CD4-positive, alpha-beta T cell (primary cell): ENCODE results near the gene CPAMD8. TPM values are rescaled to one million over a fixed set of nuclear protein-coding genes. Genes with fewer than 3 reads are reported as not detected.

Experiments used
- ATAC-seq: fragments of 200-7000 bp; cut with Tn5 transposase; one replicate; pipeline ENCODE4 v1.10.0; 2022; ENCODE audit warnings: mild to moderate bottlenecking; ENCODE audit not compliant: poor library complexity
- CTCF ChIA-PET: fragments of 350-600 bp; sonication (Branson Sonifier 250); formaldehyde crosslinking; loops from one replicate; lab custom pipeline; 2021; ENCODE audit warnings: antibody characterized with exemption, inconsistent platforms; lab: Charles Lee
- POLR2A ChIA-PET: fragments of 350-600 bp; sonication (Branson Sonifier 250); formaldehyde crosslinking; loops from one replicate; lab custom pipeline; 2021; ENCODE audit warnings: antibody characterized with exemption, inconsistent platforms; lab: Charles Lee
- DNase-seq, 14 experiments: peaks; one replicate each; pipeline ENCODE4 v3.0.0-alpha.2; 2013 to 2020; ENCODE audit warnings: mixed read lengths in 2 of 14
- H3K27ac ChIP-seq, 2 donors: one replicate each; pipeline versions ENCODE4 v1.5.1 to v1.7.0; 2013; ENCODE audit warnings: low read length in 2 of 2, low read depth in 1 of 2, mild to moderate bottlenecking in 1 of 2
- H3K27me3 ChIP-seq, 2 experiments: 1 replicate in 1 of 2; 2 replicates in 1 of 2; pipeline versions ENCODE4 v1.6.1 to v1.7.0; 2013; ENCODE audit warnings: low read length in 2 of 2, control low read depth in 1 of 2, mild to moderate bottlenecking in 1 of 2, moderate library complexity in 1 of 2; ENCODE audit not compliant: insufficient read depth in 2 of 2, control insufficient read depth in 1 of 2
- H3K36me3 ChIP-seq: one replicate; pipeline ENCODE4 v1.6.1; 2013; ENCODE audit warnings: low read length, control low read depth; ENCODE audit not compliant: insufficient read depth
- H3K4me1 ChIP-seq: one replicate; pipeline ENCODE4 v1.6.1; 2013; ENCODE audit warnings: low read length, control low read depth; ENCODE audit not compliant: insufficient read depth
- H3K4me3 ChIP-seq: one replicate; pipeline ENCODE4 v1.5.1; 2013; ENCODE audit warnings: mild to moderate bottlenecking, low read length, moderate library complexity
- H3K9me3 ChIP-seq, 2 experiments: 1 replicate in 1 of 2; 2 replicates in 1 of 2; pipeline versions ENCODE4 v1.6.1 to v1.7.0; 2013; ENCODE audit warnings: low read length in 2 of 2, mild to moderate bottlenecking in 2 of 2, control low read depth in 1 of 2, moderate library complexity in 1 of 2; ENCODE audit not compliant: control insufficient read depth in 1 of 2, insufficient read depth in 1 of 2
- H3K27ac Mint-ChIP-seq: one replicate; pipeline ENCODE4 v1.8.0; 2020; ENCODE audit warnings: mixed read lengths
- H3K27me3 Mint-ChIP-seq: one replicate; pipeline ENCODE4 v1.8.0; 2021; ENCODE audit warnings: mixed read lengths
- H3K36me3 Mint-ChIP-seq: one replicate; pipeline ENCODE4 v1.8.0; 2021; ENCODE audit warnings: low read depth, mixed read lengths
- H3K4me1 Mint-ChIP-seq: one replicate; pipeline ENCODE4 v1.8.0; 2021; ENCODE audit warnings: low read depth, mixed read lengths
- H3K4me3 Mint-ChIP-seq: one replicate; pipeline ENCODE4 v1.8.0; 2020; ENCODE audit warnings: mild to moderate bottlenecking, mixed read lengths
- H3K9me3 Mint-ChIP-seq: one replicate; pipeline ENCODE4 v1.8.0; 2020; ENCODE audit warnings: mixed read lengths
- intact Hi-C, 2 experiments: fragments of 100-400 bp; cut with DNase I in 1 of 2; cut with micrococcal nuclease in 1 of 2; formaldehyde crosslinking; loops; one replicate each; pipeline versions ENCODE4 v1.15.1 to v1.9.0; 2023 to 2025; cut with DNase I, micrococcal nuclease
- total RNA-seq, 174 experiments: library from RNA in 2 of 174; stranded (reverse) in 2 of 174; gene quantifications; one replicate each; pipeline ENCODE4 v1.2.3 and lab custom pipeline; 2021 to 2026
- TF ChIP-seq, protein P1 (sequence below): fragments of 200-600 bp; IDR thresholded peaks from one replicate; pipeline ENCODE4 v1.8.0; 2022; ENCODE audit warnings: antibody characterized with exemption, mild to moderate bottlenecking

Gene CPAMD8
- total RNA-seq, 2 experiments from 2014 or later = 0.05 to 0.34 TPM

DNA sequence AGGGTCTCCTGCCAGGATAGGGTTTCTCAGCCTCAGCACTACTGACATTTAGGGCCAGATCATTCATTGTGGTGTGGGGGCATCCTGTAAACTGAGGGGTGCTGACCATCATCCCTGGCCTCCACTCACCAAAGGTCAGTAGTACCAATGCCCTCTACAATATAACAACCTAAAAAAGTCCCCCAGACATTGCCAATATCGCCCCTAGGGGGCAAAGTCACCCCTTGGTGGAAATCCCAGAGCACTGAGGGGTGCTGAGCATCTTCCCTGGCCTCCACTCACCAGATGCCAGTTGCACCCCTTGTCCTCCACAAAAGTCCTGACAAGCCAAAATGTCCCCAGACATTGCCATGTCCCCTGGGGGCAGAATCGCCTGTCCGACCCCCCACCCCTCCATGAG lies 21.6 kb downstream of the CPAMD8 start:
- no peak for DNase-seq

DNA sequence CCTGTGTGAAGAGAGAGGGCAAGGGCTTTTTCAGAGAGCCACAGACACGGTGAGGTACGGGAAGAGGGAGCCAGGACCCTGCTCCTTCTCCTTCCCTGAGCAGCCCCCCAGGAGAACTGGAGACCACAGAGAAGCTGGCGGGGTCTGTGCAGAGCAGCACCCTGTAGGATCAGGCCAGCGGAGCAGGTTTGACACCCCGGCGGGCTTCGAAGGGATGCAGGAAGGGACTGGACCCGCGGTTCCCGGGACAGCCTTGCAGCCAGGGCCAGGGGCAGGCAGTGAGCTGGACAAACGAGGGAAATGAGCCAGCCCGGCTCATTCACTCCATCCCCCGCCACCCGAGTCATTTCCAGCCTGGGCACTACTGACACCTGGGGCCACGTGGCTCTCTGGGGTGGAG lies 22.2 kb downstream of the CPAMD8 start:
- ChIA-PET POLR2A (no interaction called here), CTCF (no interaction called here)
- ATAC-seq = no peak
- Mint-ChIP-seq H3K4me1 (no peaks in the 10 kb centered on the region), H3K36me3 (no peaks in the 10 kb centered on the region), H3K9me3 (no peaks in the 10 kb centered on the region), H3K27me3 (peaks cover 14% of the 10 kb centered on the region), H3K27ac (no peak overlapping the region), H3K4me3 (no peak overlapping the region)
- intact Hi-C loops = no loop called here
- TF ChIP-seq, protein P1, sequence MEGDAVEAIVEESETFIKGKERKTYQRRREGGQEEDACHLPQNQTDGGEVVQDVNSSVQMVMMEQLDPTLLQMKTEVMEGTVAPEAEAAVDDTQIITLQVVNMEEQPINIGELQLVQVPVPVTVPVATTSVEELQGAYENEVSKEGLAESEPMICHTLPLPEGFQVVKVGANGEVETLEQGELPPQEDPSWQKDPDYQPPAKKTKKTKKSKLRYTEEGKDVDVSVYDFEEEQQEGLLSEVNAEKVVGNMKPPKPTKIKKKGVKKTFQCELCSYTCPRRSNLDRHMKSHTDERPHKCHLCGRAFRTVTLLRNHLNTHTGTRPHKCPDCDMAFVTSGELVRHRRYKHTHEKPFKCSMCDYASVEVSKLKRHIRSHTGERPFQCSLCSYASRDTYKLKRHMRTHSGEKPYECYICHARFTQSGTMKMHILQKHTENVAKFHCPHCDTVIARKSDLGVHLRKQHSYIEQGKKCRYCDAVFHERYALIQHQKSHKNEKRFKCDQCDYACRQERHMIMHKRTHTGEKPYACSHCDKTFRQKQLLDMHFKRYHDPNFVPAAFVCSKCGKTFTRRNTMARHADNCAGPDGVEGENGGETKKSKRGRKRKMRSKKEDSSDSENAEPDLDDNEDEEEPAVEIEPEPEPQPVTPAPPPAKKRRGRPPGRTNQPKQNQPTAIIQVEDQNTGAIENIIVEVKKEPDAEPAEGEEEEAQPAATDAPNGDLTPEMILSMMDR = no peak
- Histone ChIP-seq H3K4me1 (peaks cover 33% of the 10 kb centered on the region), H3K4me3 (no peak overlapping the region), H3K36me3 (no peaks in the 10 kb centered on the region), H3K27me3 (no peaks in the 10 kb centered on the region), H3K9me3 (peaks cover 0 to 6% of the 10 kb centered on the region in 2 experiments), H3K27ac (no peak overlapping the region)
- DNase-seq = no peak

More for the DNA sequence above, 21.6 kb downstream of the CPAMD8 start:
- H3K4me3 Mint-ChIP-seq = no peak overlapping the region
- Histone ChIP-seq H3K4me1 (peaks cover 32% of the 10 kb centered on the region), H3K9me3 (peaks cover 0 to 8% of the 10 kb centered on the region in 2 experiments), H3K27ac (no peak overlapping the region), H3K36me3 (no peaks in the 10 kb centered on the region), H3K27me3 (no peaks in the 10 kb centered on the region), H3K4me3 (no peak overlapping the region)
- POLR2A ChIA-PET = no interaction called here
- no peak for ATAC-seq
- H3K27ac Mint-ChIP-seq = no peak overlapping the region
- H3K4me1 Mint-ChIP-seq = no peaks in the 10 kb centered on the region
- intact Hi-C loops = no loop called here
- H3K36me3 Mint-ChIP-seq = no peaks in the 10 kb centered on the region
- CTCF ChIA-PET = no interaction called here
- H3K9me3 Mint-ChIP-seq = no peaks in the 10 kb centered on the region
- H3K27me3 Mint-ChIP-seq = peaks cover 14% of the 10 kb centered on the region
- TF ChIP-seq, protein P1 = no peak

DNA sequence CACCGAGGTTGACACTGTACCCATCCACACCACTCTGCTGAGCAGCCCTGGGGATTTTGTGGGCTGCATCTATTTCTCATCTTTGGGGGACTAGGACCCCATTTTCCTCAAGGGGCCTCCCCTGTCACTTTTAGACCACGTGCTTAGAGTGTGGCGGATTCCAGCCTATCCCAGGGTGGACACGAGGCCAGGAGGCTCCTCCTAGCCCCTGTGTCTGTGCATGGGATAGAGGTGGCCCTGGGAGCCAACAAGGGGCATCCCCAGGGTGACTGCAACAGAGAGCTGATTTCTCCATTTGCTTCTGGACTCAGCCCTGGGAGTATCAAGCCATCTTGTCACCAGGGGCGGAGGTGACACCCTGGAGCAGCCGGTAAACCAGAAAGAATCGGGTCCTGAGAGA lies 24.2 kb downstream of the CPAMD8 start:
- H3K4me1 ChIP-seq = peaks cover 33% of the 10 kb centered on the region
- TF ChIP-seq, protein P1 = no peak
- no peaks in the 10 kb centered on the region for H3K36me3 ChIP-seq
- Mint-ChIP-seq H3K27me3 (peaks cover 19% of the 10 kb centered on the region), H3K9me3 (peaks cover 4% of the 10 kb centered on the region), H3K4me3 (no peak overlapping the region), H3K27ac (no peak overlapping the region), H3K4me1 (no peaks in the 10 kb centered on the region), H3K36me3 (no peaks in the 10 kb centered on the region)
- H3K9me3 ChIP-seq = peaks cover 4 to 5% of the 10 kb centered on the region in 2 experiments
- no peaks in the 10 kb centered on the region for H3K27me3 ChIP-seq
- DNase-seq = peak in 1 of 14 experiments; percentile 21
- intact Hi-C loops = no loop called here
- ChIA-PET CTCF (no interaction called here), POLR2A (no interaction called here)
- no peak for ATAC-seq
- H3K4me3 ChIP-seq = peak overlapping the region; percentile 26
- peak overlapping the region in 1 of 2 donors; percentile 20 for H3K27ac ChIP-seq
